Measurements from ENCODE around the gene FOXP1. TPM values are rescaled to one million over a fixed set of nuclear protein-coding genes. Genes with fewer than 3 reads are reported as not detected.
A peak's percentile ranks its signal among the peaks of the same experiment; 100 is the strongest.

The FOXP1 gene
- total and polyA plus RNA-seq, 8 donors = 12.3 to 215 (median 117) TPM

- TF ChIP-seq CTCF (IDR thresholded peaks at IDR 0.05) (no peak), POLR2AphosphoS5 (IDR thresholded peaks at IDR 0.05) (no peak), EP300 (IDR thresholded peaks at IDR 0.05) (no peak), POLR2A (IDR thresholded peaks at IDR 0.05) (no peak)
- no peak for DNase-seq
- 81 to 97% (median 89%) methylated on average over 7 of the region's 7 CpGs for WGBS, 5 donors
- H3K4me1 ChIP-seq = peaks cover 0 to 44% (median 9%) of the 10 kb centered on the region in 4 donors
- no peak overlapping the region for H3K27ac ChIP-seq
- H3K27me3 ChIP-seq = no peaks in the 10 kb centered on the region
- H3K4me3 ChIP-seq = no peak overlapping the region
- intact Hi-C loops (cut with DNase I; ENCODE audit: low total_unique reads) = no loop called here
- H3K9me3 ChIP-seq = no peaks in the 10 kb centered on the region
- no peaks in the 10 kb centered on the region for H3K36me3 ChIP-seq
Observed at GRCh38 chr3:71549951-71550350, 33.6 kb downstream of the FOXP1 start.

- Histone ChIP-seq H3K9me3 (no peaks in the 10 kb centered on the region), H3K4me1 (peaks cover 0 to 49% (median 9%) of the 10 kb centered on the region in 4 donors), H3K4me3 (no peak overlapping the region), H3K27ac (peak overlapping the region in 1 of 5 donors; percentile 77), H3K36me3 (no peaks in the 10 kb centered on the region), H3K27me3 (no peaks in the 10 kb centered on the region)
- intact Hi-C loops (cut with DNase I; ENCODE audit: low total_unique reads) = no loop called here
- WGBS, 5 donors = 84 to 91% (median 91%) methylated on average over 4 of the region's 4 CpGs
- no peak for TF ChIP-seq EP300 (IDR thresholded peaks at IDR 0.05)
- no peak for TF ChIP-seq POLR2AphosphoS5 (IDR thresholded peaks at IDR 0.05)
- no peak for TF ChIP-seq CTCF (IDR thresholded peaks at IDR 0.05)
- no peak for TF ChIP-seq POLR2A (IDR thresholded peaks at IDR 0.05)
- DNase-seq = no peak
Observed at GRCh38 chr3:71548705-71549384, 34.7 kb downstream of the FOXP1 start.

GRCh38 chr3:71547249-71548198 lies 36.0 kb downstream of the FOXP1 start:
- no peak for DNase-seq
- peak overlapping the region in 3 of 5 donors; percentile 15 to 77 (median 49) for H3K27ac ChIP-seq

GRCh38 chr3:71546821-71547220 lies 36.7 kb downstream of the FOXP1 start:
- Histone ChIP-seq H3K9me3 (no peaks in the 10 kb centered on the region), H3K4me1 (peaks cover 8 to 69% (median 23%) of the 10 kb centered on the region in 4 donors), H3K4me3 (no peak overlapping the region), H3K27ac (peak overlapping the region in 3 of 5 donors; percentile 15 to 77 (median 49)), H3K36me3 (no peaks in the 10 kb centered on the region), H3K27me3 (no peaks in the 10 kb centered on the region)
- no peak for DNase-seq
- intact Hi-C loops (cut with DNase I; ENCODE audit: low total_unique reads) = no loop called here
- TF ChIP-seq EP300 (IDR thresholded peaks at IDR 0.05) = no peak
- no peak for TF ChIP-seq POLR2A (IDR thresholded peaks at IDR 0.05)
- no peak for TF ChIP-seq CTCF (IDR thresholded peaks at IDR 0.05)
- TF ChIP-seq POLR2AphosphoS5 (IDR thresholded peaks at IDR 0.05) = no peak
- 83 to 94% (median 91%) methylated on average over 2 of the region's 2 CpGs for WGBS, 5 donors

More at GRCh38 chr3:71547249-71548198, 36.0 kb downstream of the FOXP1 start:
- H3K4me1 ChIP-seq = peaks cover 1 to 62% (median 18%) of the 10 kb centered on the region in 4 donors
- WGBS, 5 donors = 40 to 62% (median 48%) methylated on average over 4 of the region's 4 CpGs
- TF ChIP-seq POLR2AphosphoS5 (IDR thresholded peaks at IDR 0.05) (no peak), EP300 (IDR thresholded peaks at IDR 0.05) (no peak)
- H3K36me3 ChIP-seq = no peaks in the 10 kb centered on the region
- intact Hi-C loops (cut with DNase I; ENCODE audit: low total_unique reads) = no loop called here
- H3K4me3 ChIP-seq = no peak overlapping the region
- no peaks in the 10 kb centered on the region for H3K9me3 ChIP-seq
- no peaks in the 10 kb centered on the region for H3K27me3 ChIP-seq
